ENCODE results near the gene ZNF629.

DNA sequence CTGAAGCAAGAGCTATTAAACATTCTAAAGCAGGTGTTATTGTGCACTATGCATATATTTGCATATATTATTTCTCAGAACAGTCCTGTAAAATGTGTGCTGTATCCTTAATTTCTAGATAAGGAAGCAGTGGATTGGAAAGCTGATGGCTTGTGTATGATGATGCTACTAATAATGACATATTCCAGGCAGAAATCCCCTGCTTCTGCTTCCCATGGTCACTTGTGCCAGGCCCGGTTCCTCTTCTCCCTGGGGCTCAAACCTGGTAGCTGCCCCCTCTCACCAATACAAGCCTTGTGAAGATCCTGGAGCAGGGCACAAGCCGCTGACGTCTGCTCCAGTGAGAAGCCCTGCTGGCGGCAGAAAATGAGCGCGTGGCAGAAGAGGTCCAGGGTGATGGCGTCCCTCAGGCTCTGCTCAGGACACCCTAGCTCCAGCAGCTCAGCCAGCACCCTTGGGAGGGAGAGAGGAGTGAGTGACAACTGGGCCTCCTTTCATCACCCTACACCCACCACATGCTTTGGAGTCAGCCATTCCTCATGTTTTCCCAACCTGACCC is 26.9 kb downstream of the ZNF629 start:
- TF ChIP-seq EZH2 (IDR thresholded peaks at IDR 0.05; ENCODE audit: insufficient read depth, poor library complexity, severe bottlenecking): no peak
- TF ChIP-seq EZH2phosphoT487 (IDR thresholded peaks at IDR 0.05; ENCODE audit: insufficient read depth, low read depth): no peak
